ENCODE data around the gene C19orf33.
A peak's percentile ranks its signal among the peaks of the same experiment; 100 is the strongest.

C19orf33 gene

DNA sequence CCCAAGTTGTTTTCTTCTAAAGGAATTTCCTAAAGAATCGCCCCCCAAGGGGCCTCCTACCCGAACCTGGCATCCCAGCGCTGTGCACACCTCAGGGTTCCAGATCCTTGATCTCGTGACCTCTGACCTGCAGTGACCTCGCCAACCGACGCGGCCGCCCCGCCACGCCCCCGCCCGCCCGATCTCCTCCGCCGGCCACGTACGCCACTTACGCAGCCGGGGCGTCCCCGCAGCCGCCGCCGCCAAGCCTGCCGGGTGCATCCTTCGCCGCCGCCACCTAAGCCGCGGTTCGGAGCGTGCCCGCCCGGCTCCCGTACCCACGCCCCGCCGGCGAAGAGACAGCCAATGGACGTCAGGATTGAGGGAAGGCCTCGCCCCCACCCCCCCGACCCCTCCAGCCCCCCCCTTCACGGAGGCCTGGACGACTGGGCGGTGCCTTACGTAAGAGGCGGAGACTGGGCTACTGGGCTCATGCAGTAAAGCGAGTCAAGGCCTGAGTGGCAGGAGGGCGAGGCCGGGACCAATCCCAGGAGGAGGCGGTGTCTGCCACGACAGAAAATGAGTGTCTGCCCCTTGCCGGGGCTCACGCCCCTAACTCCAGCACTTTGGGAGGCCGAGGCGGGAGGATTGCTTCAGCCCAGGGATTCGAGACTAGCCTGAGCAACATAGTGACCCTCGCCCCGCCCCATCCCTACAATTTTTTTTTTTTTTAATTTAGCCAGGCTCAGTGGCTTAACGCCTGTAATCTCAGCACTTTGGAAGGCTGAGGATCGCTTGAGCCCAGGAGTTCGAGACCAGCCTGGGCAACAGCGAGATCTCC is 11.8 kb downstream of the C19orf33 start, which contains the start of gene YIF1B:
TSS of gene YIF1B (minus strand) at position 291 of the 820 bp plus-strand sequence. CDS start at position 261, 30 bp downstream.
- CTCF ChIA-PET: interaction anchor here (0.6 kb wide), 1 partner anchor 413 kb away, joined by 3 read pairs; no protein-coding TSS in a partner anchor
- H3K27ac ChIP-seq: peak within 1 kb of the TSS; percentile 91
- peak; percentile 98 for DNase-seq (ENCODE audit: low spot score)
- no peak for TF ChIP-seq CTCF (conservative IDR thresholded peaks at IDR 0.05; ENCODE audit: low read depth)
- POLR2A ChIA-PET (ENCODE audit: low non-redundant PET): no interaction called here

DNA sequence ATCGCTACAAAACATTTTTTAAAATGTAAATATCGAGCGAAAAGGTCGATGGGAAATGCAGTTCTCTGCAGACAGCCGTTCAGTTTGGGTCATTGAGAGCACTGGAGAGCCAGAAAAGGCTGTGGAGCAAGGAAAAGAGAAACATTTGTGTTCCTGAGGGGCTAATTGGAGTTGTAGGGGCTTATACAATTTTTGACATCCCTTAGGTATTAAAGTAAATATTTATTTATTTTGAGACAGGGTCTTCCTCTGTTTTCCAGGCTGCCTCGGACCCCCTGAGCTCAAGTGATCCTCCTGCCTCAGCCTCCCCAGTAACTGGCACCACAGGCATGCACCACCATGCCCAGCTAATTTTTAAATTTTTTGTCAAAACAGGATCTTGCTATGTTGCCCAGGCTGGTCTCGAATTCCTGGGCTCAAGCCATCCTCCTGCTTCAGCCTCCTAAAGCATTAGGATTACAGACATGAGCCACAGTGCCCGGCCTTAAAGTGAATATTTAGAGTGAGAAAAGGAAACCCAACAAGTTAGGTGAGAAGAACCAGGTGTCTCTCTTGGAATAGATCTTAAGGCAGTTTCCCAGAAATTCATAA is 12.5 kb downstream of the C19orf33 start:
- no peak for DNase-seq (ENCODE audit: low spot score)
- no peak for TF ChIP-seq CTCF (conservative IDR thresholded peaks at IDR 0.05; ENCODE audit: low read depth)
- ChIA-PET CTCF (no interaction called here), POLR2A (ENCODE audit: low non-redundant PET) (no interaction called here)
- H3K27ac ChIP-seq: peak overlapping the region; percentile 91

DNA sequence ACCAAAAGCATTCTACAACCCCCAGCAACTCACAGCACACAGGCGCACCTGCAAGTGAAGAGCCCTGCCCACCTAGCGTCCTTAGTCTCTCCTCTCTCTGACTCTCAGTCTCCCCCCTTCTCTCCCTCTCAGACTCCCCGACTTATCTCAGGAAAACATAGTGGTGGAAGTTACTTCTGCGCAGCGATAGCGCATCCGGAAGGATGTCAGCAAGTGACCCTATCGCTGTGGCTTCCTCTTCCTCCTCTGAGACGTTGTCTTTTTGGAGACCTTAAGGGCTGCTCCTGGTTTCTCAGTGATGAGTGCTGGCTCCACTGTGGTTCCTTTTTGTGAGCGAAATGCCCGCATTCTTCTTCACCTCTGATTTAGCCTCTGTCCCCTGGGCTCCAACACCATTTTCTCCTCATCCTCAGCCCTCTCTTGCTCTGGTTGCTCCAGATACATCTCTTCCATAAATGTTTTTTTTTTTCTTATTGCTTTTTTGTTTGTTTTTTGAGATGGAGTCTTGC is 13.1 kb downstream of the C19orf33 start:
- ChIA-PET POLR2A (ENCODE audit: low non-redundant PET) (no interaction called here), CTCF (no interaction called here)
- no peak for DNase-seq (ENCODE audit: low spot score)
- no peak for TF ChIP-seq CTCF (conservative IDR thresholded peaks at IDR 0.05; ENCODE audit: low read depth)
- H3K27ac ChIP-seq: peak overlapping the region; percentile 91

DNA sequence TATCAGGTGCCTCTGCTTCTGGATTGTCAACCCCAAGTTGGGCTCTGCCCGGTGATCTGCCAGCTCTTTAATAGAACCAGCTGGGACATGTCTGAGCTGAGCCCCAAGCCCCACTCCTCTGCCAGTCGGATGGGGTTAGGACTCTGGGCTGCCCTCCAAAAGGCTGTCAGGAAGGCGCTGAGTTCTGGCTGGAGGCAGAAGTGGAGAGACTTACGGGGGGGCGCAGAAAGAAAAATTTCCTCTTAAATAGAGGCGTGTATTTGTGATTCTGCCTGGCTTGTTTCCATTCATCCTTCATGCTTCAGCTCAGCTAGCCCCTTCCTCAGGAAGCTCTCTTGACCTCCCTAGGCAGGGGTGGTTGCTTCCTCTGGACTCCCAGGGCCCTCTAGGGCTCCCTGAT is 14.6 kb downstream of the C19orf33 start:
- POLR2A ChIA-PET (ENCODE audit: low non-redundant PET): no interaction called here

GRCh38 chr19:38319421-38320258 is 15.6 kb downstream of the C19orf33 start, which contains the start of gene KCNK6:
KCNK6 (plus strand) TSS chr19:38319845; CDS start chr19:38319951, 106 bp downstream.
- H3K27ac ChIP-seq: peak within 1 kb of the TSS; percentile 91

More for the DNA sequence above, 14.6 kb downstream of the C19orf33 start:
- CTCF ChIA-PET: interaction anchor here (0.6 to 0.7 kb wide), 2 partner anchors 54 to 74 kb away, joined by 3 to 5 read pairs; no protein-coding TSS in a partner anchor
- peak overlapping the region; percentile 91 for H3K27ac ChIP-seq
- no peak for TF ChIP-seq CTCF (conservative IDR thresholded peaks at IDR 0.05; ENCODE audit: low read depth)
- DNase-seq (ENCODE audit: low spot score): peak; percentile 46

More at GRCh38 chr19:38319421-38320258, 15.6 kb downstream of the C19orf33 start, which contains the start of gene KCNK6:
- DNase-seq (ENCODE audit: low spot score): no peak
- no peak for TF ChIP-seq CTCF (conservative IDR thresholded peaks at IDR 0.05; ENCODE audit: low read depth)
- ChIA-PET CTCF (interaction anchor here (0.6 to 1.0 kb wide), 3 partner anchors 13 to 121 kb away, joined by 3 to 4 read pairs (median 3); no protein-coding TSS in a partner anchor), POLR2A (ENCODE audit: low non-redundant PET) (interaction anchor here (0.7 to 1.5 kb wide), 2 partner anchors 16 to 69 kb away, joined by 4 to 9 read pairs; partner anchors contain the start of gene C19orf33)
